K562 (cell line): Measurements from ENCODE around the gene ZFR2. TPM values are rescaled to one million over a fixed set of nuclear protein-coding genes. Genes with fewer than 3 reads are reported as not detected.

ENCODE experiments used
- ATAC-seq: fragments of 200-7000 bp; cut with Tn5 transposase; 3 replicates; pipeline ENCODE4 v1.9.1; 2020; ENCODE audit warnings: moderate library complexity
- BruUV-seq: library from RNA; stranded (reverse); fragments of 400-500 nt; replicated peaks from 2 replicates; lab custom pipeline; 2021; lab: Mats Ljungman, UMichigan
- CTCF ChIA-PET: fragments of 300-600 bp; formaldehyde crosslinking; extraction: SDS; loops from one replicate; lab custom pipeline; 2021; ENCODE audit warnings: low intra/inter-chr PET ratio; lab: Yijun Ruan, JAX
- POLR2A ChIA-PET: fragments of 300-600, 350-650 bp; sonication (Branson Sonifier 250); formaldehyde crosslinking; extraction: SDS; loops from one replicate; lab custom pipeline; 2021; ENCODE audit warnings: antibody characterized with exemption, inconsistent platforms; lab: Yijun Ruan, JAX
- DNase-seq, 4 experiments: peaks; one replicate each; pipeline versions ENCODE4 v3.0.0 to v3.0.0-alpha.2; 2011 to 2018; ENCODE audit warnings: low spot score in 3 of 4, mixed read lengths in 3 of 4; ENCODE audit errors: extremely low read depth in 1 of 4
- FAIRE-seq: peaks from 2 replicates; lab custom pipeline; 2011; peaks lifted over from hg19 to GRCh38; lab: Jason Lieb, UNC
- H2AFZ ChIP-seq: 2 replicates; pipeline ENCODE4 v1.6.0; 2011; ENCODE audit warnings: low read depth, low read length, control low read depth, inconsistent platforms
- H3K27ac ChIP-seq: fragments of 200-600 bp; 3 replicates; pipeline ENCODE4 v1.8.0; 2011; ENCODE audit warnings: low read depth, mild to moderate bottlenecking, control low read depth, inconsistent platforms, low read length, moderate library complexity, mixed read lengths; ENCODE audit errors: extremely low read depth
- H3K27me3 ChIP-seq, 2 experiments: fragments of 300-600 bp in 1 of 2; 2 replicates in 1 of 2; 3 replicates in 1 of 2; pipeline versions ENCODE4 v1.6.0 to v1.8.0; 2011; ENCODE audit warnings: inconsistent platforms in 2 of 2, low read length in 2 of 2, mild to moderate bottlenecking in 1 of 2, mixed read lengths in 1 of 2, moderate library complexity in 1 of 2; ENCODE audit not compliant: control insufficient read depth in 2 of 2, insufficient read depth in 2 of 2
- H3K36me3 ChIP-seq: fragments of 300-600 bp; 3 replicates; pipeline ENCODE4 v1.8.0; 2011; ENCODE audit warnings: mild to moderate bottlenecking, low read length, inconsistent platforms; ENCODE audit not compliant: control insufficient read depth, insufficient read depth
- H3K4me1 ChIP-seq, 2 experiments: fragments of 200-600 bp in 1 of 2; replicated peaks in 1 of 2; 2 replicates in 1 of 2; 3 replicates in 1 of 2; pipeline versions ENCODE4 v1.5.1 to v1.8.0; 2011; ENCODE audit warnings: inconsistent platforms in 2 of 2, low read length in 2 of 2, mild to moderate bottlenecking in 1 of 2, mixed read lengths in 1 of 2, moderate library complexity in 1 of 2; ENCODE audit not compliant: control insufficient read depth in 2 of 2, insufficient read depth in 2 of 2
- H3K4me2 ChIP-seq: 2 replicates; pipeline ENCODE4 v1.6.1; 2011; ENCODE audit warnings: low read length, control low read depth, inconsistent platforms, mixed read lengths; ENCODE audit not compliant: insufficient read depth
- H3K4me3 ChIP-seq: fragments of 200-600 bp; sonication (generic), shearing (Covaris generic); 2 replicates; pipeline ENCODE4 v1.5.1; 2016; ENCODE audit warnings: control low read depth, inconsistent platforms
- H3K79me2 ChIP-seq: fragments of 200-600 bp; 3 replicates; pipeline ENCODE4 v1.8.0; 2011; ENCODE audit warnings: low read length, inconsistent platforms; ENCODE audit not compliant: control insufficient read depth, insufficient read depth
- H3K9ac ChIP-seq, 2 experiments: 2 replicates each; pipeline versions ENCODE4 v1.6.0 to v1.6.1; 2011; ENCODE audit warnings: low read depth in 2 of 2, low read length in 2 of 2, control low read depth in 1 of 2, inconsistent platforms in 1 of 2, mild to moderate bottlenecking in 1 of 2, mixed read lengths in 1 of 2; ENCODE audit not compliant: insufficient read depth in 1 of 2
- H3K9me1 ChIP-seq: one replicate; pipeline ENCODE4 v1.6.0; 2011; ENCODE audit warnings: inconsistent platforms, mild to moderate bottlenecking, low read length, moderate library complexity; ENCODE audit not compliant: control insufficient read depth, insufficient read depth
- H3K9me3 ChIP-seq: replicated peaks from 2 replicates; pipeline ENCODE4 v1.5.1; 2011; ENCODE audit warnings: low read depth, low read length, inconsistent platforms; ENCODE audit not compliant: control insufficient read depth, insufficient read depth
- H4K20me1 ChIP-seq: replicated peaks from 2 replicates; pipeline ENCODE4 v1.6.1; 2011; ENCODE audit warnings: low read length, inconsistent platforms, mixed read lengths; ENCODE audit not compliant: control insufficient read depth, insufficient read depth
- CAMTA2 ChIP-seq: fragments of 250-450 bp; sonication (Bioruptor Pico); conservative IDR thresholded peaks from 2 replicates; pipeline ENCODE4 v1.5.1; 2022
- KDM1A ChIP-seq, 2 experiments: fragments of 450-650 bp; IDR thresholded peaks; 2 replicates each; pipeline ENCODE4 v1.6.1; 2016; ENCODE audit warnings: mild to moderate bottlenecking in 2 of 2
- MECOM ChIP-seq: fragments of 250-450 bp; sonication (Bioruptor Pico); IDR thresholded peaks from 2 replicates; pipeline ENCODE4 v1.8.0; 2022; ENCODE audit warnings: inconsistent platforms
- NCOR1 ChIP-seq: fragments of 450-650 bp; IDR thresholded peaks from 2 replicates; pipeline ENCODE4 v1.6.1; 2016; ENCODE audit warnings: mild to moderate bottlenecking, moderate library complexity
- PBX2 ChIP-seq, 2 experiments: IDR thresholded peaks in 1 of 2; conservative IDR thresholded peaks in 1 of 2; 2 replicates each; pipeline ENCODE4 v1.6.1; 2016; ENCODE audit warnings: low read depth in 2 of 2, mild to moderate bottlenecking in 1 of 2, missing compliant biosample characterization in 1 of 2, missing genetic modification characterization in 1 of 2, moderate library complexity in 1 of 2
- RBM22 ChIP-seq: fragments of 200-400 bp; formaldehyde crosslinking; IDR thresholded peaks from 2 replicates; pipeline ENCODE4 v1.6.1; 2018; ENCODE audit warnings: low read length, low read depth; ENCODE audit not compliant: poor library complexity, severe bottlenecking
- SIN3B ChIP-seq: fragments of 450-650 bp; IDR thresholded peaks from 2 replicates; pipeline ENCODE4 v1.6.1; 2017; ENCODE audit warnings: low read depth, mild to moderate bottlenecking, moderate library complexity
- SMARCC2 ChIP-seq: fragments of 450-650 bp; IDR thresholded peaks from 2 replicates; pipeline ENCODE4 v1.6.1; 2017; ENCODE audit warnings: antibody characterized with exemption, moderate library complexity, mild to moderate bottlenecking, low read depth
- TCF7L2 ChIP-seq: fragments of 150-350 bp; IDR thresholded peaks from 2 replicates; pipeline ENCODE4 v1.6.1; 2016; ENCODE audit warnings: low read depth, mild to moderate bottlenecking, low read length, moderate library complexity
- ZNF124 ChIP-seq: sonication (generic); formaldehyde crosslinking; IDR thresholded peaks from 2 replicates; pipeline ENCODE4 v1.8.1; 2022; ENCODE audit warnings: missing genetic modification reagents
- ZNF561 ChIP-seq: fragments of 450-650 bp; formaldehyde crosslinking; conservative IDR thresholded peaks from 2 replicates; pipeline ENCODE4 v1.4.0; 2020; ENCODE audit warnings: mild to moderate bottlenecking, moderate library complexity
- ZNF717 ChIP-seq: fragments of 250-450 bp; sonication (Bioruptor Pico); IDR thresholded peaks from 2 replicates; pipeline ENCODE4 v1.5.0; 2021
- WGBS: fragments of 100-300 bp; shearing (Covaris generic); methylation state at CpG from one replicate; pipeline ENCODE4 v1.1.6; 2016; ENCODE audit warnings: low coverage, mixed read lengths; ENCODE audit not compliant: insufficient coverage; ENCODE audit errors: missing lambda C conversion rate; 5-methylcytosine and 5-hydroxymethylcytosine counted together
- in situ Hi-C: fragments of 300-500 bp; cut with MboI; formaldehyde crosslinking; loops from 4 replicates; pipeline ENCODE4 v1.15.0; 2018; ENCODE audit warnings: inconsistent platforms, mixed read lengths
- intact Hi-C: fragments of 100-400 bp; cut with micrococcal nuclease; formaldehyde crosslinking; loops from 2 replicates; pipeline ENCODE4 v1.14.2; 2022
- polyA plus RNA-seq, 8 experiments: library from polyadenylated mRNA; depleted of rRNA in 4 of 8; stranded (reverse) in 5 of 8; unstranded in 3 of 8; fragments of >200 nt; fragmentation: Nextera tagmentation in 2 of 8; fragmentation: Illumina TruSeq in 1 of 8; extraction: Ambion mirVana in 2 of 8; extraction: Trizol in 1 of 8; gene quantifications; 2 replicates each; pipeline versions ENCODE4 v1.2.1 to v1.2.3, GENCODE V29; 2011 to 2014; ENCODE audit warnings: inconsistent platforms in 1 of 8, missing spikeins in 1 of 8
- total RNA-seq, 7 experiments: library from RNA; depleted of rRNA in 6 of 7; stranded (reverse); fragments of >200 nt in 6 of 7; fragmentation: Illumina TruSeq in 2 of 7; extraction: Trizol in 2 of 7; gene quantifications; 2 replicates each; pipeline versions ENCODE4 v1.2.1 to v1.2.3, GENCODE V29; 2011 to 2021; ENCODE audit warnings: low replicate concordance in 1 of 7
- TF ChIP-seq, protein P1 (sequence below), 3 experiments: fragments of 200-800 bp in 1 of 3; sonication (Bioruptor generic) in 1 of 3; sonication (generic) in 1 of 3; formaldehyde crosslinking in 1 of 3; IDR thresholded peaks; 2 replicates each; pipeline versions ENCODE4 v1.6.1 to v1.8.0; 2016 to 2022; ENCODE audit warnings: mild to moderate bottlenecking in 2 of 3, missing compliant biosample characterization in 2 of 3, missing genetic modification characterization in 2 of 3, missing genetic modification reagents in 1 of 3
- TF ChIP-seq, protein P2 (sequence below): fragments of 150-350 bp; IDR thresholded peaks from 2 replicates; pipeline ENCODE4 v1.6.1; 2014; ENCODE audit warnings: low read depth, mild to moderate bottlenecking, low read length, borderline replicate concordance

The ZFR2 gene
- total and polyA plus RNA-seq, 9 of the 15 experiments (the other 6 are each of a cell fraction or from before 2014, with no cell fraction given): 0.03 to 0.59 (median 0.07) TPM; not detected in 6

GRCh38 chr19:3816566-3817218, 52.1 kb downstream of the ZFR2 start:
- H3K4me2 ChIP-seq: no peak overlapping the region
- ChIA-PET POLR2A (interaction anchor here (0.6 kb wide), 1 partner anchor 69 kb away, joined by 3 read pairs; no protein-coding TSS in a partner anchor), CTCF (no interaction called here)
- H2AFZ ChIP-seq: no peak overlapping the region
- intact Hi-C loops: no loop called here
- no peaks in the 10 kb centered on the region for H3K36me3 ChIP-seq
- no peaks in the 10 kb centered on the region for H3K79me2 ChIP-seq
- no TSS peak for BruUV-seq
- peak overlapping the region in 1 of 2 experiments; percentile 45; a peak in 1 of 4 replicates for H3K9ac ChIP-seq
- in situ Hi-C loops: no loop called here
- H3K9me3 ChIP-seq: no peaks in the 10 kb centered on the region
- peaks cover under 1 to 52% of the 10 kb centered on the region in 2 experiments for H3K4me1 ChIP-seq
- H3K9me1 ChIP-seq: no peaks in the 10 kb centered on the region
- no peaks in the 10 kb centered on the region for H4K20me1 ChIP-seq
- WGBS: 66% methylated on average over 38 of the region's 45 CpGs
- no peaks in the 10 kb centered on the region; a peak in 1 of 5 replicates for H3K27me3 ChIP-seq
- no peak for ATAC-seq
- H3K4me3 ChIP-seq: no peak overlapping the region
- DNase-seq: no peak
- H3K27ac ChIP-seq: no peak overlapping the region
- no peak for FAIRE-seq
- TF ChIP-seq CAMTA2 (CRISPR knock-in tag): no peak
- TF ChIP-seq TCF7L2: no peak
- TF ChIP-seq, protein P1, sequence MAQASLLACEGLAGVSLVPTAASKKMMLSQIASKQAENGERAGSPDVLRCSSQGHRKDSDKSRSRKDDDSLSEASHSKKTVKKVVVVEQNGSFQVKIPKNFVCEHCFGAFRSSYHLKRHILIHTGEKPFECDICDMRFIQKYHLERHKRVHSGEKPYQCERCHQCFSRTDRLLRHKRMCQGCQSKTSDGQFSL (CRISPR knock-in tag; IDR thresholded peaks at IDR 0.05): no peak
- TF ChIP-seq, protein P1 (tag; IDR thresholded peaks at IDR 0.05): no peak
- TF ChIP-seq SIN3B: no peak
- no peak for TF ChIP-seq SMARCC2
- no peak for TF ChIP-seq MECOM
- TF ChIP-seq ZNF717: no peak
- TF ChIP-seq PBX2 (CRISPR knock-in tag; IDR thresholded peaks at IDR 0.05; ENCODE audit: low read depth): no peak
- no peak for TF ChIP-seq PBX2 (tag; conservative IDR thresholded peaks at IDR 0.05; ENCODE audit: low read depth)
- no peak for TF ChIP-seq NCOR1
- TF ChIP-seq, protein P2, sequence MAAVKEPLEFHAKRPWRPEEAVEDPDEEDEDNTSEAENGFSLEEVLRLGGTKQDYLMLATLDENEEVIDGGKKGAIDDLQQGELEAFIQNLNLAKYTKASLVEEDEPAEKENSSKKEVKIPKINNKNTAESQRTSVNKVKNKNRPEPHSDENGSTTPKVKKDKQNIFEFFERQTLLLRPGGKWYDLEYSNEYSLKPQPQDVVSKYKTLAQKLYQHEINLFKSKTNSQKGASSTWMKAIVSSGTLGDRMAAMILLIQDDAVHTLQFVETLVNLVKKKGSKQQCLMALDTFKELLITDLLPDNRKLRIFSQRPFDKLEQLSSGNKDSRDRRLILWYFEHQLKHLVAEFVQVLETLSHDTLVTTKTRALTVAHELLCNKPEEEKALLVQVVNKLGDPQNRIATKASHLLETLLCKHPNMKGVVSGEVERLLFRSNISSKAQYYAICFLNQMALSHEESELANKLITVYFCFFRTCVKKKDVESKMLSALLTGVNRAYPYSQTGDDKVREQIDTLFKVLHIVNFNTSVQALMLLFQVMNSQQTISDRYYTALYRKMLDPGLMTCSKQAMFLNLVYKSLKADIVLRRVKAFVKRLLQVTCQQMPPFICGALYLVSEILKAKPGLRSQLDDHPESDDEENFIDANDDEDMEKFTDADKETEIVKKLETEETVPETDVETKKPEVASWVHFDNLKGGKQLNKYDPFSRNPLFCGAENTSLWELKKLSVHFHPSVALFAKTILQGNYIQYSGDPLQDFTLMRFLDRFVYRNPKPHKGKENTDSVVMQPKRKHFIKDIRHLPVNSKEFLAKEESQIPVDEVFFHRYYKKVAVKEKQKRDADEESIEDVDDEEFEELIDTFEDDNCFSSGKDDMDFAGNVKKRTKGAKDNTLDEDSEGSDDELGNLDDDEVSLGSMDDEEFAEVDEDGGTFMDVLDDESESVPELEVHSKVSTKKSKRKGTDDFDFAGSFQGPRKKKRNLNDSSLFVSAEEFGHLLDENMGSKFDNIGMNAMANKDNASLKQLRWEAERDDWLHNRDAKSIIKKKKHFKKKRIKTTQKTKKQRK: no peak
- no peak for TF ChIP-seq RBM22
- TF ChIP-seq ZNF561: no peak
- TF ChIP-seq ZNF124 (CRISPR knock-in tag): no peak
- peak in 1 of 2 experiments; percentile 33; a peak in 1 of 4 replicates for TF ChIP-seq KDM1A (IDR thresholded peaks at IDR 0.05)
